ENCODE data around the gene ATF6. TPM values are rescaled to one million over a fixed set of nuclear protein-coding genes. Genes with fewer than 3 reads are reported as not detected.

ATF6 gene
- total and polyA plus RNA-seq, 9 of the 15 experiments (the other 6 are each of a cell fraction or from before 2014, with no cell fraction given), result 11.7 to 32.4 (median 20.4) TPM

GRCh38 chr1:161766102-161766981, at the start of gene ATF6 (continued):
- TF ChIP-seq SNRNP70 (optimal IDR thresholded peaks at IDR 0.05; ENCODE audit: low read depth, low read length) (no peak), TEAD1 (CRISPR knock-in tag; IDR thresholded peaks at IDR 0.05) (peak; percentile 5 to 30; a peak in 1 of 4 replicates), NONO (IDR thresholded peaks at IDR 0.05; ENCODE audit: low read depth in 2 of 2, low read length in 1 of 2) (peak in 1 of 2 experiments; percentile 24; a peak in 1 of 4 replicates), FIP1L1 (IDR thresholded peaks at IDR 0.05; ENCODE audit: low read depth, low read length, poor library complexity, severe bottlenecking) (no peak), BRCA1 (IDR thresholded peaks at IDR 0.05) (no peak), BRCA1 (CRISPR knock-in tag; IDR thresholded peaks at IDR 0.05) (no peak), ZC3H4 (CRISPR knock-in tag; IDR thresholded peaks at IDR 0.05; ENCODE audit: borderline replicate concordance) (no peak), PHTF2 (CRISPR knock-in tag; IDR thresholded peaks at IDR 0.05) (no peak), TBP (optimal IDR thresholded peaks at IDR 0.05; ENCODE audit: low read depth, low read length) (peak; percentile 82), NR2C1 (IDR thresholded peaks at IDR 0.05) (no peak), NR2C1 (tag; IDR thresholded peaks at IDR 0.05) (no peak; the same call in 1 of the 2 replicates), HEY1 (CRISPR knock-in tag; IDR thresholded peaks at IDR 0.05; ENCODE audit: borderline replicate concordance) (no peak), GABPB1 (CRISPR knock-in tag; IDR thresholded peaks at IDR 0.05) (peak; percentile 84), IRF2 (CRISPR knock-in tag; IDR thresholded peaks at IDR 0.05) (no peak), HIVEP1 (CRISPR knock-in tag; IDR thresholded peaks at IDR 0.05) (no peak), ZNF77 (CRISPR knock-in tag; IDR thresholded peaks at IDR 0.05) (no peak), MTF1 (CRISPR knock-in tag; IDR thresholded peaks at IDR 0.05; ENCODE audit: borderline replicate concordance) (no peak), DIDO1 (tag; IDR thresholded peaks at IDR 0.05; ENCODE audit: low read depth) (peak; percentile 87), SP2 (IDR thresholded peaks at IDR 0.05; ENCODE audit: extremely low read depth, low read depth, low read length, poor library complexity, severe bottlenecking) (no peak), ZNF778 (CRISPR knock-in tag; IDR thresholded peaks at IDR 0.05) (no peak), SAFB (IDR thresholded peaks at IDR 0.05; ENCODE audit: borderline replicate concordance, low read depth, low read length) (peak; percentile 97), ZBTB17 (CRISPR knock-in tag; IDR thresholded peaks at IDR 0.05) (no peak)
- TF ChIP-seq, protein P1, sequence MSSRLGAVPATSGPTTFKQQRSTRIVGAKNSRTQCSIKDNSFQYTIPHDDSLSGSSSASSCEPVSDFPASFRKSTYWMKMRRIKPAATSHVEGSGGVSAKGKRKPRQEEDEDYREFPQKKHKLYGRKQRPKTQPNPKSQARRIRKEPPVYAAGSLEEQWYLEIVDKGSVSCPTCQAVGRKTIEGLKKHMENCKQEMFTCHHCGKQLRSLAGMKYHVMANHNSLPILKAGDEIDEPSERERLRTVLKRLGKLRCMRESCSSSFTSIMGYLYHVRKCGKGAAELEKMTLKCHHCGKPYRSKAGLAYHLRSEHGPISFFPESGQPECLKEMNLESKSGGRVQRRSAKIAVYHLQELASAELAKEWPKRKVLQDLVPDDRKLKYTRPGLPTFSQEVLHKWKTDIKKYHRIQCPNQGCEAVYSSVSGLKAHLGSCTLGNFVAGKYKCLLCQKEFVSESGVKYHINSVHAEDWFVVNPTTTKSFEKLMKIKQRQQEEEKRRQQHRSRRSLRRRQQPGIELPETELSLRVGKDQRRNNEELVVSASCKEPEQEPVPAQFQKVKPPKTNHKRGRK (tag; IDR thresholded peaks at IDR 0.05), result no peak
- TF ChIP-seq, protein P2, sequence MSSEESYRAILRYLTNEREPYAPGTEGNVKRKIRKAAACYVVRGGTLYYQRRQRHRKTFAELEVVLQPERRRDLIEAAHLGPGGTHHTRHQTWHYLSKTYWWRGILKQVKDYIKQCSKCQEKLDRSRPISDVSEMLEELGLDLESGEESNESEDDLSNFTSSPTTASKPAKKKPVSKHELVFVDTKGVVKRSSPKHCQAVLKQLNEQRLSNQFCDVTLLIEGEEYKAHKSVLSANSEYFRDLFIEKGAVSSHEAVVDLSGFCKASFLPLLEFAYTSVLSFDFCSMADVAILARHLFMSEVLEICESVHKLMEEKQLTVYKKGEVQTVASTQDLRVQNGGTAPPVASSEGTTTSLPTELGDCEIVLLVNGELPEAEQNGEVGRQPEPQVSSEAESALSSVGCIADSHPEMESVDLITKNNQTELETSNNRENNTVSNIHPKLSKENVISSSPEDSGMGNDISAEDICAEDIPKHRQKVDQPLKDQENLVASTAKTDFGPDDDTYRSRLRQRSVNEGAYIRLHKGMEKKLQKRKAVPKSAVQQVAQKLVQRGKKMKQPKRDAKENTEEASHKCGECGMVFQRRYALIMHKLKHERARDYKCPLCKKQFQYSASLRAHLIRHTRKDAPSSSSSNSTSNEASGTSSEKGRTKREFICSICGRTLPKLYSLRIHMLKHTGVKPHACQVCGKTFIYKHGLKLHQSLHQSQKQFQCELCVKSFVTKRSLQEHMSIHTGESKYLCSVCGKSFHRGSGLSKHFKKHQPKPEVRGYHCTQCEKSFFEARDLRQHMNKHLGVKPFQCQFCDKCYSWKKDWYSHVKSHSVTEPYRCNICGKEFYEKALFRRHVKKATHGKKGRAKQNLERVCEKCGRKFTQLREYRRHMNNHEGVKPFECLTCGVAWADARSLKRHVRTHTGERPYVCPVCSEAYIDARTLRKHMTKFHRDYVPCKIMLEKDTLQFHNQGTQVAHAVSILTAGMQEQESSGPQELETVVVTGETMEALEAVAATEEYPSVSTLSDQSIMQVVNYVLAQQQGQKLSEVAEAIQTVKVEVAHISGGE (CRISPR knock-in tag; IDR thresholded peaks at IDR 0.05), result peak in 2 of 3 experiments; percentile 74 to 98; a peak in 4 of 6 replicates
